Activated CD4-positive, alpha-beta T cell treated with anti-CD3 and anti-CD28 coated beads for 48 hours (primary cell): ENCODE data around the gene SEMA4C.

ENCODE experiments used
- DNase-seq: peaks from one replicate; pipeline ENCODE4 v3.0.0-alpha.2; 2020

The SEMA4C gene

DNA sequence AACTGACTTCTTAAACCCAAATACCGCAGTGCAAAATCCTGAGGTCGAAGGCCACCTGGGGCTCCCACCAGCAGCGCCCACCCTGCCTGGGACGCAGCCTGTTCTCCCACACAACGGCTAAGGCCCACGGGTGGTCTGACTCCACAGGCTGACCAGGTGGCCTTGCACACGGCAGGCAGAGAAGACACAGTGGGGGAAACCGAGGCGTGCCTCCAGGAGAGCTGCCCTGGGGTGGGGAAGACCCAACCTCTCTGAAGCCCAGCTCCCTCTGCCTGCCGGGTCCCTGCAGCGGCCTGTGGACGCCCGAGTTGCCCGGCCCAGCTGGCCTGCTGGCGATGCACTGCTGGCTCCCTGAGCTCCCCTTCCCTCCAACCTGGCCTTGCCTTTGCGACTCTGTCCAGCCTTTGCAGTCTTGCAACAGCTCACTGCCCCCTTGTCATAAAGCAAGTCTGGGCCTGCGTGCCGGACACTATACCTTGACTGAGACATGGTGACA, 9.7 kb upstream of the SEMA4C start:
- no peak for DNase-seq

DNA sequence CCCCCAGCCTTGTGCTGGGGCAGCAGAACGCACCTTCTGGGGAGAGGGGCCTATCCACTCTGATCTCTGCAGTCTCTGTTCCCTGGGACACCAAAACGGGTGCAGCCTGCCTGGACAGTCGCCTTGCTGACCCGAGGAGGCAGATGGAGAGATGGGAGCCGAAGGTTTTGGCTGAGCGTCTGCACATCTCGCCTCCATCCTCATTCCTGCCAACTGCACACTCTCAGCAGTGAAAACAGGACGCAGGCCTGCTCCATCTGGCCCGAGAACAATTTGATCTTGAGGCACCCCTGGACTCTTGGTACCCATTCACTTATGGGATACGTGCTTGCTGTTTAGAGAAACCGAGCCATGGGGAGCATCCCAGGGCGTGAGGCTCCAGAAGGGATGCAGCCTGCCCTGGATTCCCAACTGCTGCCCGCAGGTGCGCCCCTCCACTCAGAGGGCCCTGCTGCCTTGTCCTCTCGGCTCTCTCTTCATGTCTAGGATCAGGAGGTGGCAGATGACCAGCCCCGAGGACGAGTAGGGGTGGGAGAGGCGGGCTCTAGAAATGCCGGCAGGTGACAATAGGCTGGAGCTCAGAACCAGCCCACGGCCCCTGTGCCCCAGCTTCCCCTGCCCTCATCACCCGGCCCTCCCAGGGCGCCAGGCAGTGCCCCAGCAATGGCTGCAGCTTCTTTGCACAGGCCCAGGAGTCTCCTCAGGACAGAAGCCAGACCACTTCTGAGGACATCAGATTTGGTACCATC, 9.1 kb upstream of the SEMA4C start:
- no peak for DNase-seq

DNA sequence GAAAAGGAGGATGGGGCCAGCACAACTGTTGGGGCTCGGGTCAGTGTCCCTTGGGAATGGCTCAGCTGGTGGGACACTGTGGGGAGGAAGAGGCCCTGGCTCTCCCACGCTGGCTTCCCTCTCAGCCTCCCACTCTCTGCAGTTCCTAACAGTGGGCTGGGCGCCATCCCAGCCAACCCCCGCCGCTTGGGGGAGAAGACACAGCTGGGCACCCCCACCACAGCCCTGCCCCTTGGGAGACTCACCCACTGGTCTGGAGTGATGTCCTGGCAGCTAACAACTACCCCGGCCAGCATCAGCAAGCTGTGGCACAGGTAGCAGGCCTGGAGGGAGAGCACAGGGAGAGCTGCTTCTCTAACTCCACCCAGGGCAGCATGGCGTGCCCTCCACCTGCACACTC, 8.3 kb upstream of the SEMA4C start:
- no peak for DNase-seq

DNA sequence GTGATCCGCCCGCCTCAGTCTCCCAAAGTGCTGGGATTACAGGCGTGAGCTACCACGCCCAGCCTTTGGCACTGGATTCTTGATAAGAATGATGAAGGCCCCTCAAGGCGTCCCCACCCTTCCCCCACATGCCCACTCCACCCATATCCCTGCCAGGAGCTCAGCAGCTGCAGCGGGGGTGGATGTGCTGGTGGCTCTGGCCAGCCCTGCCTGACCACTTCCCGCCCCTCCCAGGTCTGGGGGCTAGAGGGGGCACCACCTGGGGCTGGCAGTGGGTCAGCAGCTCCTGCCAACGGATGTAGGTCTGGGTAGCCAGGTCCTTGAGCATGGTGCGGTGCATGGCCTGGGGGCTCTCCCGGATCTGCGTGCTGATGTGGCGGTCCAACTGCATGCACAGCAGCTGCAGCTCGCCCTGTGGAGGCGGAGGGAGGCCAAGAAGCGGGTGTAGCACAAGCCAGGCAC, 7.8 kb upstream of the SEMA4C start:
- DNase-seq, result no peak

DNA sequence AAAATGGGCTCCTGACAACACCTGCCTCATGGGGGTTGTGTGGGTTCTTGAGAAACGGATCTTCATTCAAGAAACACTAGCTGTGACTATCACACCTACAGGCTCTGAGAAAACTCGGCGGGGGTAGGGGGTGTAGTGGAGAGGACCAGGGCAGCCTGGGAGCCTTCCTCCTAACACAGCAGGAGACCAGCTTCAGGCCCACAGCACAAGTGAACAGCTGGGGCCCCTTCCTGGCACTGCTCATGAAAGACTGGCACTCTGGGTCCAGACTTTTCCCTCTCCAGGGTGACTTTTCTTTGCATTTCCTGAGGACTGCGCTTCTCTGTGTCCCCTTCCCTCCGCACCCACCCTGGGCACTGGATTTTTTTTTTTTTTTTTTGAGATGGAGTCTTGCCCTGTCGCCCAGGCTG, 7.2 kb upstream of the SEMA4C start:
- DNase-seq, result no peak

DNA sequence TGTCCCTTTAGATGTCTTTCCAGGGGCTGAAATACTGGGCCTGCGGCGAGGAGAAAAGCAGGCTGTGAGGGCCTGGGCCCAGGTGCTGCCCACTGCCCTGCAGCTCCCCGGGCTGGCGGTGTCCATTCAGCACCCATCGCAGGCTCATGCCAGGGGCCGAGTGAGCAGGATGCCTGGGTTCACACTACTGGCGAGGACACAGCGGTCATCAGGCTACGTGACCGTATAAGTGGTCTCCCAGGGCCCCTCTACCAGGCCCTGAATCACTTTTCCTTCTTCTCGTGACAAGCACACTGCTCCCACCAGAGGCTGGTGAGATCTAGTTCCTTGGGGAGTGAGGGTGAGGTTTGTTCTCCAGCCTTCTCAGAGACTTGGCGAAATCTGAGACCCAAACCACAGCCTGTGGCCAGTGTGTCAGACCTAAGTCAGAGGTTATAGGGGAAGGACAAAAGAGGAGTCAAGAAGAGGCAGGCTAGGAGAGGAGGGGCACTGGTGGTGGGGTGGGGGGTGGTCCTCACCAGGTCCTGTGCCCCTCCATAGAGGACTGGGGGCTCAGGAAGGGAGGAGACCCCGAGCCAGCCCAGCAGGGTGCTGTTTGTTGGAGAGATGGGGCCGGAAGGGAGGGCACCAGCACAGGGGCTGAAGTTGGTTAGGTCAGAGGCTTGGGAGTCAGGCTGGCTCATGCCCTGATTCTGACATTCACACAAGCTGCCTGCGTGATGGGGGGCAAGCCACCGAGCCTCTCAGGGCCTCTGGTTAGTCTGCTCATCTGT, 6.6 kb upstream of the SEMA4C start:
- DNase-seq, result no peak

DNA sequence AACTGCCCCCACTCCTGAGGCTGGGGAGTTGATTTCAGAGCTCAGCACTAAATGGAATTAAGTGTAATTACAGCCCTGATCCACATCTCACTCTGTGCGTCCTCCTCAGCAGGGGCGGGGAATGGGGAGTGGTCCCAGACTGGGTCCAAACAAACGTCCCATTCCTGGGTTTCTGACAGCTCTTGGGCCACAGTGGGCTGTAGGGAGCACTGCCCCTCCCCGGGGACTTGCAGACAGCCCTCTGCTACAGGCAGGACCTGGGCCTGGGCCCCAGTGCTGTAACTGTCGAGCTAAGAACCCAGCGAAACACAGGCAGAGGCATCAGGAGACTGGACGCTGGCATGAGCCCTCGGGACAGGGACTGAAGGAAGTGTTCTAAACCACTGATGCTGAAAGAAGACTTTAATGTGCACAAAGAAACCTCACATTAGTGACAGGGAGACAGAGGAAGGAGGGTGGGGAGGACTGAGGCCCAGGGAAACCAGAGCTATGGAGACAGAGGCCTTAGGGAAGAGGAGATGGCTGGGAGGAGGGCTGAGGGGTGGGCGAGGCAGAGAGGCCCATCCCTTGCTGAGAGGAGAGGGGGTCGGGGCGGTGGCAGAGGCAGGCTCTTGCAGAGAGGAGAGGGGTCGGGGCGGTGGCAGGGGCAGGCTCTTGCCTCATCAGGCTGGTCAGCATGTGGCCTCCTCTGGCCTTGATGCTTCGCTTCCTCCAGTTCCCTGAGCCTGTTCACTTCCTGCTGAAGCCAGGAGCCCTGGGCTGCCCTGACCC, 5.8 kb upstream of the SEMA4C start:
- no peak for DNase-seq

DNA sequence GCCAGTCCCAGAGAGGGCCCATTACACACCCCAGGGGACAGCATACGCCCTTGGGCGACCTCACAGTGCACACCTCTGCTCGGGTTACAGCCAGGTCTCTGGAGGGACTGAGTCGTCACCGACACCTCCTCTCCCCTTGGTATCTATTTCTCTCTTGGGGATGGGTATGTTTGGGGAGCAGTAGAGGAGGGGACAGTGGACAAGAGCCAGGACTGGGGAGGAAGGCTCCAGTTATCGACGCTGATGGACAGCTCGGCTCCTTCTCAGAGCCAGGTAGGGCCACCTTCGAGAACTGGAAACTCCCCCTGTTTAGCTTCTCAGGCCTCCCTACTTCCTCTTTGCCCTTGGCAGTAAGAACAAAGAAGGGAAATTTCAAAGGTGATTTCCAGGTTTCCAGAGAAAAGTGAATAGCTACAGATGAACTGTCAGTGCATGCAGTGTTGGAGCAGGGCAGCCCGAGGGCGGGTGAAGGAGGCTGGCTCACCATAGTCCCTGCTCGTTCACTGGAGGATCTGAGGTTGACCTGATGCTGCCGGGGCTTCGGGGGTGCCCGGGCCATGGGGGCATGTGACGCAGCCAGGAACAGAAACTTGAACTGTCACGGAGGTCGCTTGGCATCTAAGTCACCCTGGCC, 4.4 kb upstream of the SEMA4C start:
- no peak for DNase-seq

DNA sequence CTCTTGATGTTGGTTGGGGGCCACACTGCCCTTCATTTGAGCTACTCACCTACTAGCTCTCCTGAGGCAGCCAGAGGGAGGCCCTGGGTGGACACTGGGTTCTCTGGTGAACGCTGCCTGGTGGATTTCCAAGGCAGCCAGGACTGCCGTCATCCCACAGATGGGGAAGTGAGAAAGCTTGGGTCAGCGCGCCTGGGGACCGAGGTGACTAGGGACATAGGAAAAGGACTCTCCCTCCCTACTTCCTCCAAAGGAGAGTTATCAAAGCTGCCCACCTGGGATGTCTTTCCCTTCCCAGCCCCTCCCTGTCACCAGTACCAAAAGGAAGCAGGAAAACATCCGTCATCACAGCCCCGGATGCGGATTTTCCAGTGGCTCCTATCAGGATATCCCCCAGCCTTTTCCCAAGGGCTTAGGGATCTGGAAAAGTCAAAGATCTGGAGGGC, 3.8 kb upstream of the SEMA4C start:
- DNase-seq, result no peak

DNA sequence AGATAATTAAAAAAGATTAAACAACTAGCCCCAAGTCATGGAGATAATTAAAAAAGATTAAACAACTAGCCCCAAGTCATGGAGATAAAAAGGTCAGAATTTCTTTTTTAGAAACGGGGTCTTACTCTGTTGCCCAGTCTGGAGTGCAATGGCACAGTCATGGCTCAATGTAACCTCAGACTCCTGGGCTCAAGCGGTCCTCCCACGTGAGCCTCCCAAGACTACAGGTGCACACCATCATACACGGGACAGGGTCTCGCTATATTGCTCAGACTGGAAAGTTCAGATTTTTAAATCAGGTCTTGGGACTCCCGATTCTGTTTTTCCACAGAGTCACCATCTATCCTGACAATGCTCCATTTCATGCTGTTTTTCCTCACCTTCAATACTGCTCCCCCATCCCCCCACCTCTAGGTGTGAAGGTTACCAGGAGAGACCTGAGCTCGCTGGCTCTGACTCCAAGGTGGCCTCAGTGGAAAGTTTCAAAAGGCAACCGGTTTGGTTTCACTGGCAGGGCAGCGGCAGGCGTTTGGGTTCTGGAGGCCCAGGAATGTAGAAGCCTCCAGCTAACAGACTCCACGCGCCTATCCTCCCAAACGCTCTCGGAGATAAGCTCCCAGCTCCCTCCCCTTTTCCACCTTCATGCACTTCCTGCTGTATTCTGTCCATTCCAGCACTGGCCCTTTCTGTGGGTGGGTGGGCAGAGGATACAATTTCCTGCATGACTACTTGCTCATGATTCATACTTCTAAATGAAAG, 2.9 kb upstream of the SEMA4C start:
- DNase-seq, result no peak

DNA sequence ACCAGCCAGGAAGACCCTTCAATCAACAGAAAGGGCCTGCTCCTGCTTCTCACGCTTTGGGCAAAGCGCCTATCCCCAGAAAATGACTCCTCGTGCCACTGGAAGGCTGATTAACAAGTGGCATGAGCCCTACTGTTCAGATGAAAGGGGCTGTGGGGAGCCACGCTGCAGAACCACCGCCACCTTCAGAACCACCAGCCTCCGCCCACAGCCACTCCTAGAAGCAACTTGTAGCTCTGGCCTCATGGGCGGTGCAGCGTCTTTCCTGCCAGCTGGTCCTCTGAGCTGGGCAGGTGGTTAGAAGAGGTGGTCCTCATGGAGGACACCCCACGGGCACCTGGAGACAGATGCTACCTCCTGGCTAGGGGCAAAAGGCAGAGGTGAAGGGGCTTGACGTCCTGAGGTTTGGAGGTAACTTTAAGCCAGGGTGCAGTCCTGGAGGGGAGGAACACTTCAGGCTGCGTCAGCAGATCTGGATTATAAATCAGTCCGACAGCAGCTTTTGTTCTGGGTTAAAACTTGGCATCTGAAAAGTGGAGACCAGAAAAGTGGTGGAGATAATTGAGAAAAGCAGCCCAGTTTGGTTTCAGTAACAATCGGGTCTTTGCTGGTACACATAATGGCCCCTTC, 861 bp upstream of the SEMA4C start:
- DNase-seq, result peak; percentile 65

DNA sequence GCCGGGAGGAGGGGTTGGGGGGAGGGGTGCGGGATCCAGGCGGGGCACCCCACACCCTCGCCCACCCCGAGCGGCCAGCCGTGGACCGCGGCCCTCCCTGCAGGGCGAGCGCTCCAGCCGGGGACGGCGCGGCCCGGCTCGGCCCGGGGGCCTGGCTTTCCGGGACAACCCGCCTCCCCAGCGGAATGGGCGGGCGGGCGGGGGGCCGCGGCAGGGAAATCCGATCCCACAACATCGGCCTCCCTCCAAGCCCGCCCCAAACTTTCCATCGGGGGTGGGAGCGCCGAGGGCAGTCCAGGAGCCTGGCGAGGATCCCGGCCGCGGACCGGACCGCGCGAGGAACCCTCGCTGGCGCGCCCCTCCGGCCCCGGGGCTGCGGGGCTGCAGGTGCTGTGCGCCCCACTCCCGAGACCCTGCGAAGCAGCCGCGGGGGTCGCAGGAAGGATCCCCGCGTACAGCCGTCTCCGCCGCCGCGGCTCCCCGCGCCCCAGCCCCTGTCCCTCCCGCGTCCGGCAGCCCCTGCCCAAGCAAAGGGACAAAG, 529 bp downstream of the SEMA4C start:
- DNase-seq, result no peak

DNA sequence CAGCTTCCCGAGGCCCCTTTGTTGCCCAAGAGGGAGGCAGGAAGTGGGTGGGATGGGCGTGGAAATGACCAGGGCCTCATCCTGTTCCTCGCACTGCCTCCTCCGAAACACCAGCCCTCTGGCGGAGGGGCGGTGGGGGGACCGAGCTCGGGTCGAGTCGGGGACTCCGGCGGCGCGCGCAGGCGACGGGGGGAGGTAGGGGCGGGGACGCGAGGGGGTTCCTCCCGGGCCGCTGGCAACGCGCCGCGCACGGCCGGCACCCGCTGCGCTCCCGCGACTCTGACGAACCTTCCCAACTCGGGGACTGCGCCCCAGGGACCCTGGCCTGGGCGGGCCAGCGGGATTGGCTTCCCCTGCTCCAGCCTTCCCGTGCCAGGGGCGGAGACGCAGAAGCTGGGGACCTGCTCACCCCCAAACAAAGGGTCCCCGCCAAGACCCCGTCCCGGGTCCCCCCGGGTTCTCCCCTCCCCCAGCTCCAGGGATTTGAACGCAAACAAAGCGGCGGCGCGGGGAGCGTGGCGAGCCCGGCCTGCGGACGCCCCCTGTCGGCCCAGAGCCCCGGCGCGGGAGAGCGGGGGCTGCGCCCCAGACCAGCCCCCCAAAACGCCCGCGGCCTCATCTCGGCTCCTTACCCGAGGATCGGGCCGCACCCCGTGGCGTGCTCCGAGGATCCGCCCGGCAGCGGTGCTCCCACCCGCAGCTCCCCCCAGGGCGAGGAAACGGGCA, 1.2 kb downstream of the SEMA4C start:
- peak; percentile 73 for DNase-seq

DNA sequence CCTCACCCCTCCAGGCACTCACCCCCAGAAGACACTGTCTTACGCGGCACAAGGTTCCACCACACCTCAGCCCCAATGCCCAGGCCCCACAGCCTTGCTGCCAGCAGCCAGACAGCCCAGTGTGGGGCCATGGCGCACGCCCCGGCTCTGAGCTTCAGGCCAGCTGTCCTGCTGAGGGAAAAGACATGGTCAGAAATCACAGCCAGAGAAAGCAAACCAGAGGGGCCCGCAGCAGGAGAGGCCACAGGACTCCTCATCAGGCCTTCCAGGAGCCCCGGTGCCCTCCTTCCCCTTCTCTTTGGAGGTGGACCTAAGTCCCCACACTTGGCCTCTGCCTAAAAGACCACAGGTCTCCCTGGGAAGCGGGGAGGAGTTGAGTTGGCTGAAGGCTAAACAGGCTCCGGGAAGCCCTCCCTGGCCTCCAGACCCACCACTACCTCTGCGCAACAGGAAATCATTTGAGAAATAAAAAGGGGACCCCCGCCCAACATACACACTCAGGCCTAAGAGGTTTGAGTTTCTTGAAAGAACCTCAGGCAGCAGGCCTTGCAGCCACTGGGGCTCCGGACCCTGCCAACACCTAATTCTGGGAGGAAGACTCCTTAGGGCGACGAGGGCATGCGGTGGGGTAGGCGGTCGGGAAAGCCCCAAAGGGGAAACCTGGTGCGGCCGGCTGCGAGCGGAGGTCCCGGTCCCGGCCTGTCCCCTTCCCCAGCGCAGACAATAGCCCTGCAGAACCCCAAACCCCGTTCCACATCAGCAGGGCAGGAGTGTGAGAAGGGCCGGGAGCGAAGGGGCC, 1.9 kb downstream of the SEMA4C start:
- DNase-seq, result no peak

DNA sequence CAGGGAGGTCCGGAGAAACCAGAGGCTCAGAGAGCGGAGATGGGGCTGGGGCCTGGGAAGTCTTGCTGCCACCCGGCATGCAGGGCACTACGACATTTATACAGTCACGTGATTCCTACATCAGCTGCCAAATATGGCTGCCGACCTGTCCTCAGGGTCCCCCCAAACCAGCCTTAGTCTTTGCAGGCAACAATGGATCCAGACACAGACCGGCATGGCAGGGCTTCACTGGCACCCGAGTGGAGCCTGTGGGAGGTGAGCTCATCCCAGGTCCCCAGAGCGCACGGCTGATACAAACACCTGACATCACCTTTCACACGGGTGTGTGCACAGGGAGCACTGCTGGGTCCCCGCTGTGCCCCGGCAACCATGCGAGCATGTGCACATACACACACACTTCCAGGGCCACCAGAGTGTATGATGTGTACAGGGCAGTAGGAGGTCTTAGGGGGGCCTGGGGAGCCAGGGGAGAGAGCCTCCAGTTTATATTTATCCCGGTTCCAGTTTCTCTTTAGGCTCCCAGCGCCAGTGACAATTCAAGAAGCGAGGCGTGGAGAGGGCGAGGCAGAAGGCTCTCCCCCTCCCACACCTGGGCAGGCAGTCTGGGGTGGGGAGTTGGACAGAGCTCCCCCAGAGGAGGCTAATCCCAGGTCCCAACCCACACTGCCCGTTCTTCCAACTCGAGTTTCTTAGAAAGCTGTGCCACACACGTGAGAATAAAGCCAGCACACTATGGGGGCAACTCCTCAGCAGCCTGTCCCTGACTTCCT, 2.7 kb downstream of the SEMA4C start:
- no peak for DNase-seq

DNA sequence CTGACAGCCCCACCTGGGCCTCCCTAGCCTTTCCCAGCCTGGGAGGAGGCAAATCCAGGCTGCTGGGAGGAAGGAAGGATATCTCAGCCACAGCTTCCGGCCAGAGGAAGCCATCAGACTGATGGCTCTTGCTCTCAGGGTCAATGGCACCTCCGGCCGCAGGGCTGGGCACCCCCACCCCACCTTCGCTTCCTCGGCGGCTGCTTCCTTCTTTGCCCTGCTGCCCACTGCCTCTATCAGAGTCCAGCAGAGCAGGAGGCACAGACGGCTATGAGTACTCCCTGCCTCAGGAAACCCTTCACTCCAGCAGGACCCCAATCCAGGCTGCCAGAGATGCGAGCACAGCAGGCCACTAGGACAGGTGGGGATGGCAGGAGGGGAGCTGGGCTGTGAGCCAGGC, 3.3 kb downstream of the SEMA4C start:
- DNase-seq, result no peak

DNA sequence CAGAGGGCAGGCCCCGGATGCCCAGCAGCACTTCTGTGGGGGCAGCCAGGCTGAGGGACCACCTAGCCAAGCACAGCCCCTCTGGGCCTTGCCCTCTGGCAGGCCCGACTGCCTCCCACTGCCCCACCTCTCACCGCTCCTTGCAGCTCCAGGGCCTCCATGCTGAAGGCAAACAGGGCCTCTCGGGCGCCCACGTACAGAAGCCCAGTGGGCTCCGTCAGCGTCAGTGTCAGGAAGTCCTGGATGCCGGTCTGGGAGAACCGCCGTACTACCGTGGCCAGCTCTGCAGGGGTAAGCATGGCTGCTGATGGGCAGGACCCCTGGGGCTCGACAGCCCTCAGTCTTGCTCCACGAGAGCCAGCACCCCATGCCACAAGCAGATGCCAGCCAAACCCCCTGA, 3.7 kb downstream of the SEMA4C start:
- no peak for DNase-seq

DNA sequence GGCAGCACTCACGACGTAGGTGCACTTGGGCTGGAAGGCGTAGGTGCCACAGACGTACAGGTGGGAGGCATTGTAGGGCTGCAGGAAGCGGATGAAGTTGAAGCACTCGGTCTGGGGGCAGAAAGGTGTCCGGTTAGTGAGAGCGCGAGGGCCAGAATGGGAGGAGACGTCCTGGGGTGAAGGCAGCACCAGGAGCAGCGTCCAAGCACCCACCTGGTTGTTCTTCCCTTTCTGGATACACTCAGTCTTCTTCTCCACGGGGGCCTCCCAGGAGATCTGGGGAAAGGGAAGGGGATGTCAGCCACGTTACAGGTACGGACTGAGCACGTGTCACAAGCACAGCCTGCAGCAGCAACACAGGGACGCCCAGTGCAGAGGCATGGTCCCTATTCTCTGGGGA, 4.2 kb downstream of the SEMA4C start:
- no peak for DNase-seq
